Measurements from ENCODE around the gene SSR2. TPM values are rescaled to one million over a fixed set of nuclear protein-coding genes. Genes with fewer than 3 reads are reported as not detected.
"Not testable (repeated sequence)": the region's sequence is repeated elsewhere in the genome, so short reads cannot be mapped to it uniquely, and the experiment has no call there.

The SSR2 gene
- total RNA-seq, 1 experiment from 2014 or later, result 445 TPM

- Histone ChIP-seq H3K4me3 (ENCODE audit: insufficient read depth, low read depth, low read length) (no peak overlapping the region), H3K36me3 (replicated peaks; ENCODE audit: control insufficient read depth, insufficient read depth, low read length) (no peaks in the 10 kb centered on the region), H3K27me3 (ENCODE audit: control insufficient read depth, insufficient read depth, low read length) (no peaks in the 10 kb centered on the region)
- DNase-seq, result no peak
Observed at GRCh38 chr1:155990005-155990739, 30.6 kb downstream of the SSR2 start.

GRCh38 chr1:155989242-155990004, 31.3 kb downstream of the SSR2 start:
- peak; percentile 85 for DNase-seq
- H3K36me3 ChIP-seq (replicated peaks; ENCODE audit: control insufficient read depth, insufficient read depth, low read length), result no peaks in the 10 kb centered on the region
- no peak overlapping the region for H3K4me3 ChIP-seq (ENCODE audit: insufficient read depth, low read depth, low read length)
- no peaks in the 10 kb centered on the region for H3K27me3 ChIP-seq (ENCODE audit: control insufficient read depth, insufficient read depth, low read length)

GRCh38 chr1:155984903-155985645, 35.7 kb downstream of the SSR2 start:
- not testable (repeated sequence) for DNase-seq

GRCh38 chr1:155984341-155984740, 36.4 kb downstream of the SSR2 start:
- Histone ChIP-seq H3K4me3 (ENCODE audit: insufficient read depth, low read depth, low read length) (no peak overlapping the region), H3K36me3 (replicated peaks; ENCODE audit: control insufficient read depth, insufficient read depth, low read length) (no peaks in the 10 kb centered on the region; the same call in 1 of the 2 replicates)
- peak; percentile 85 for DNase-seq

More at GRCh38 chr1:155984903-155985645, 35.7 kb downstream of the SSR2 start:
- not testable (repeated sequence) for H3K36me3 ChIP-seq (replicated peaks; ENCODE audit: control insufficient read depth, insufficient read depth, low read length); H3K27me3 ChIP-seq (ENCODE audit: control insufficient read depth, insufficient read depth, low read length); H3K4me3 ChIP-seq (ENCODE audit: insufficient read depth, low read depth, low read length)

GRCh38 chr1:155983191-155984024, 37.3 kb downstream of the SSR2 start:
- Histone ChIP-seq H3K36me3 (replicated peaks; ENCODE audit: control insufficient read depth, insufficient read depth, low read length) (no peaks in the 10 kb centered on the region; the same call in 1 of the 2 replicates), H3K4me3 (ENCODE audit: insufficient read depth, low read depth, low read length) (no peak overlapping the region), H3K27me3 (ENCODE audit: control insufficient read depth, insufficient read depth, low read length) (no peaks in the 10 kb centered on the region)
- peak; percentile 57 for DNase-seq

More at GRCh38 chr1:155984341-155984740, 36.4 kb downstream of the SSR2 start:
- H3K27me3 ChIP-seq (ENCODE audit: control insufficient read depth, insufficient read depth, low read length), result no peaks in the 10 kb centered on the region

GRCh38 chr1:155982106-155982505, 38.6 kb downstream of the SSR2 start:
- no peak for DNase-seq
- H3K27me3 ChIP-seq (ENCODE audit: control insufficient read depth, insufficient read depth, low read length), result no peaks in the 10 kb centered on the region
- no peaks in the 10 kb centered on the region; the same call in 1 of the 2 replicates for H3K36me3 ChIP-seq (replicated peaks; ENCODE audit: control insufficient read depth, insufficient read depth, low read length)
- no peak overlapping the region for H3K4me3 ChIP-seq (ENCODE audit: insufficient read depth, low read depth, low read length)

- Histone ChIP-seq H3K27me3 (ENCODE audit: control insufficient read depth, insufficient read depth, low read length) (no peaks in the 10 kb centered on the region), H3K4me3 (ENCODE audit: insufficient read depth, low read depth, low read length) (no peak overlapping the region), H3K36me3 (replicated peaks; ENCODE audit: control insufficient read depth, insufficient read depth, low read length) (no peaks in the 10 kb centered on the region; the same call in 1 of the 2 replicates)
- peak; percentile 16 for DNase-seq
Observed at GRCh38 chr1:155981266-155982088, 39.3 kb downstream of the SSR2 start.

GRCh38 chr1:155979597-155980343, 41.0 kb downstream of the SSR2 start:
- Histone ChIP-seq H3K4me3 (ENCODE audit: insufficient read depth, low read depth, low read length) (peak overlapping the region; percentile 99), H3K27me3 (ENCODE audit: control insufficient read depth, insufficient read depth, low read length) (no peaks in the 10 kb centered on the region)

GRCh38 chr1:155978973-155979429, 41.8 kb downstream of the SSR2 start:
- DNase-seq, result peak; percentile 62
- Histone ChIP-seq H3K27me3 (ENCODE audit: control insufficient read depth, insufficient read depth, low read length) (no peaks in the 10 kb centered on the region), H3K4me3 (ENCODE audit: insufficient read depth, low read depth, low read length) (peak overlapping the region; percentile 99)

More at GRCh38 chr1:155979597-155980343, 41.0 kb downstream of the SSR2 start:
- no peaks in the 10 kb centered on the region; the same call in 1 of the 2 replicates for H3K36me3 ChIP-seq (replicated peaks; ENCODE audit: control insufficient read depth, insufficient read depth, low read length)
- DNase-seq, result peak; percentile 19

GRCh38 chr1:155978325-155978972, 42.3 kb downstream of the SSR2 start, which contains the start of gene ARHGEF2:
TSS of gene ARHGEF2 (minus strand) at chr1:155978547. CDS start at chr1:155978427, 120 bp downstream.
- no peaks in the 10 kb centered on the region; the same call in none of the 2 replicates for H3K36me3 ChIP-seq (replicated peaks; ENCODE audit: control insufficient read depth, insufficient read depth, low read length)
- peak within 1 kb of the TSS; percentile 99 for H3K4me3 ChIP-seq (ENCODE audit: insufficient read depth, low read depth, low read length)
- no peaks in the 10 kb centered on the region for H3K27me3 ChIP-seq (ENCODE audit: control insufficient read depth, insufficient read depth, low read length)
- DNase-seq, result peak; percentile 95

More at GRCh38 chr1:155978973-155979429, 41.8 kb downstream of the SSR2 start:
- H3K36me3 ChIP-seq (replicated peaks; ENCODE audit: control insufficient read depth, insufficient read depth, low read length), result no peaks in the 10 kb centered on the region; the same call in 1 of the 2 replicates

GRCh38 chr1:155977690-155978324, 42.9 kb downstream of the SSR2 start:
- DNase-seq, result peak; percentile 85
- Histone ChIP-seq H3K4me3 (ENCODE audit: insufficient read depth, low read depth, low read length) (peak overlapping the region; percentile 99), H3K36me3 (replicated peaks; ENCODE audit: control insufficient read depth, insufficient read depth, low read length) (no peaks in the 10 kb centered on the region; the same call in none of the 2 replicates), H3K27me3 (ENCODE audit: control insufficient read depth, insufficient read depth, low read length) (no peaks in the 10 kb centered on the region)

Data from H7 (cell line).